HepG2 (cell line): Measurements from ENCODE around the gene SLC39A10. TPM values are rescaled to one million over a fixed set of nuclear protein-coding genes. Genes with fewer than 3 reads are reported as not detected.

Experiments
- ATAC-seq: fragments of 200-7000 bp; cut with Tn5 transposase; 3 replicates; pipeline ENCODE4 v1.9.1; 2020; ENCODE audit warnings: mild to moderate bottlenecking, moderate library complexity
- BruUV-seq: library from RNA; stranded (reverse); fragments of 400-500 nt; replicated peaks from 2 replicates; lab custom pipeline; 2021; lab: Mats Ljungman, UMichigan
- CTCF ChIA-PET: fragments of 300-600 bp; formaldehyde crosslinking; extraction: SDS; loops from one replicate; lab custom pipeline; 2021; ENCODE audit warnings: low total read pairs, inconsistent platforms, low intra/inter-chr PET ratio; lab: Yijun Ruan, JAX
- POLR2A ChIA-PET: fragments of 350-600 bp; sonication (Branson Sonifier 250); formaldehyde crosslinking; loops from one replicate; lab custom pipeline; 2020; ENCODE audit warnings: antibody characterized with exemption, inconsistent platforms; lab: Yijun Ruan, JAX
- DNase-seq: peaks from one replicate; pipeline ENCODE4 v3.0.0-alpha.2; 2015; ENCODE audit warnings: low spot score
- FAIRE-seq: peaks from 3 replicates; lab custom pipeline; 2011; peaks lifted over from hg19 to GRCh38; lab: Jason Lieb, UNC
- H2AFZ ChIP-seq: one replicate; pipeline ENCODE4 v1.6.1; 2011; ENCODE audit warnings: low read length, inconsistent platforms
- H3K27ac ChIP-seq: fragments of 300-600 bp; 3 replicates; pipeline ENCODE4 v1.8.0; 2011; ENCODE audit warnings: mixed run types, mild to moderate bottlenecking, mixed read lengths, low read length, inconsistent platforms; ENCODE audit not compliant: insufficient read depth; ENCODE audit errors: extremely low read length
- H3K27me3 ChIP-seq, 2 experiments: fragments of 200-600 bp in 1 of 2; 2 replicates in 1 of 2; 3 replicates in 1 of 2; pipeline versions ENCODE4 v1.6.0 to v1.8.0; 2011; ENCODE audit warnings: low read length in 2 of 2, mild to moderate bottlenecking in 2 of 2, moderate library complexity in 2 of 2, inconsistent platforms in 1 of 2; ENCODE audit not compliant: insufficient read depth in 2 of 2, control insufficient read depth in 1 of 2
- H3K36me3 ChIP-seq, 2 experiments: fragments of 200-600 bp in 1 of 2; replicated peaks in 1 of 2; 2 replicates in 1 of 2; 3 replicates in 1 of 2; pipeline versions ENCODE4 v1.5.1 to v1.8.0; 2011; ENCODE audit warnings: low read length in 2 of 2, inconsistent platforms in 1 of 2; ENCODE audit not compliant: insufficient read depth in 2 of 2, control insufficient read depth in 1 of 2
- H3K4me1 ChIP-seq: 2 replicates; pipeline ENCODE4 v1.5.1; 2012; ENCODE audit warnings: low read length, inconsistent platforms; ENCODE audit not compliant: insufficient read depth
- H3K4me2 ChIP-seq: 2 replicates; pipeline ENCODE4 v1.6.0; 2011; ENCODE audit warnings: low read depth, low read length, inconsistent platforms
- H3K4me3 ChIP-seq, 3 experiments: fragments of 200-600 bp in 1 of 3; sonication (generic), shearing (Covaris generic) in 1 of 3; replicated peaks in 1 of 3; 2 replicates each; pipeline ENCODE4 v1.5.1; 2011 to 2016; ENCODE audit warnings: low read length in 3 of 3, inconsistent platforms in 2 of 3, low read depth in 2 of 3, mild to moderate bottlenecking in 2 of 3, control low read depth in 1 of 3, mixed read lengths in 1 of 3; ENCODE audit not compliant: insufficient read depth in 1 of 3
- H3K79me2 ChIP-seq: one replicate; pipeline ENCODE4 v1.6.1; 2011; ENCODE audit warnings: low read length, inconsistent platforms; ENCODE audit not compliant: insufficient read depth
- H3K9ac ChIP-seq: 2 replicates; pipeline ENCODE4 v1.6.0; 2011; ENCODE audit warnings: mild to moderate bottlenecking, low read depth, low read length, inconsistent platforms; ENCODE audit not compliant: insufficient read depth
- H3K9me3 ChIP-seq: 2 replicates; pipeline ENCODE4 v1.5.1; 2012; ENCODE audit warnings: mild to moderate bottlenecking, low read length
- H4K20me1 ChIP-seq: 2 replicates; pipeline ENCODE4 v1.6.0; 2011; ENCODE audit warnings: inconsistent platforms, mild to moderate bottlenecking, low read length, moderate library complexity; ENCODE audit not compliant: insufficient read depth
- FIP1L1 ChIP-seq: fragments of 200-400 bp; formaldehyde crosslinking; IDR thresholded peaks from 2 replicates; pipeline ENCODE4 v1.6.1; 2018; ENCODE audit warnings: low read depth, mild to moderate bottlenecking, low read length, moderate library complexity, borderline replicate concordance; ENCODE audit not compliant: insufficient read depth
- KLF11 ChIP-seq: IDR thresholded peaks from 2 replicates; pipeline ENCODE4 v1.6.1; 2016; ENCODE audit warnings: missing compliant biosample characterization
- MED1 ChIP-seq: sonication (generic); formaldehyde crosslinking; IDR thresholded peaks from 2 replicates; pipeline ENCODE4 v1.4.0; 2020; ENCODE audit warnings: missing genetic modification reagents
- YY1 ChIP-seq: IDR thresholded peaks from 2 replicates; pipeline ENCODE4 v1.6.1; 2011; ENCODE audit warnings: low read length, low read depth, moderate library complexity, mild to moderate bottlenecking; ENCODE audit not compliant: insufficient read depth, insufficient replicate concordance
- ZNF546 ChIP-seq: sonication (generic); formaldehyde crosslinking; conservative IDR thresholded peaks from 2 replicates; pipeline ENCODE4 v1.8.1; 2023; ENCODE audit warnings: mild to moderate bottlenecking, missing genetic modification reagents
- ZNF616 ChIP-seq: sonication (generic); formaldehyde crosslinking; IDR thresholded peaks from 2 replicates; pipeline ENCODE4 v1.5.0; 2020; ENCODE audit warnings: low read depth, mild to moderate bottlenecking, missing genetic modification reagents
- WGBS: methylation state at CpG from one replicate; pipeline ENCODE4 v1.1.6; 2017; ENCODE audit warnings: low lambda C conversion rate; 5-methylcytosine and 5-hydroxymethylcytosine counted together
- in situ Hi-C: cut with HindIII; loops from 2 replicates; pipeline ENCODE4 v1.10.0; 2017; ENCODE audit warnings: low pct_unique_long_range_greater_than_20kb; ENCODE audit not compliant: extremely low pct_ligation_motif_present
- intact Hi-C: fragments of 100-400 bp; cut with micrococcal nuclease; formaldehyde crosslinking; loops from one replicate; pipeline ENCODE4 v1.10.0; 2022; ENCODE audit not compliant: unreplicated experiment
- polyA plus RNA-seq, 8 experiments: library from polyadenylated mRNA; depleted of rRNA in 3 of 8; stranded (reverse) in 7 of 8; unstranded in 1 of 8; fragments of >200 nt; fragmentation: Illumina TruSeq in 4 of 8; extraction: Trizol in 4 of 8; gene quantifications; 2 replicates each; pipeline versions ENCODE4 v1.2.1 to v1.2.3, GENCODE V29; 2011 to 2016; ENCODE audit warnings: low read depth in 4 of 8, missing spikeins in 1 of 8, mixed read lengths in 1 of 8; ENCODE audit not compliant: insufficient read depth in 1 of 8
- total RNA-seq, 5 experiments: library from RNA; depleted of rRNA; stranded (reverse); fragments of >200 nt; fragmentation: Illumina TruSeq; extraction: Trizol; gene quantifications; 2 replicates each; pipeline ENCODE4 v1.2.3, GENCODE V29; 2016; ENCODE audit warnings: low read depth in 1 of 5
- TF ChIP-seq, protein P1 (sequence below): sonication (generic); formaldehyde crosslinking; IDR thresholded peaks from 2 replicates; pipeline ENCODE4 v1.4.0; 2020; ENCODE audit warnings: mild to moderate bottlenecking, missing genetic modification reagents, borderline replicate concordance
- TF ChIP-seq, protein P2 (sequence below): sonication (generic); formaldehyde crosslinking; IDR thresholded peaks from 2 replicates; pipeline ENCODE4 v1.8.1; 2023; ENCODE audit warnings: mild to moderate bottlenecking, missing genetic modification reagents, borderline replicate concordance
- TF ChIP-seq, protein P3 (sequence below): sonication (generic); formaldehyde crosslinking; IDR thresholded peaks from 2 replicates; pipeline ENCODE4 v1.4.0; 2020; ENCODE audit warnings: mild to moderate bottlenecking, missing genetic modification reagents
- TF ChIP-seq, protein P4 (sequence below), 2 experiments: fragments of 450-650 bp in 1 of 2; sonication (generic) in 1 of 2; formaldehyde crosslinking; IDR thresholded peaks; 2 replicates each; pipeline versions ENCODE4 v1.5.0 to v1.8.0; 2020 to 2022; ENCODE audit warnings: mild to moderate bottlenecking in 1 of 2, missing genetic modification reagents in 1 of 2

Gene SLC39A10
- total and polyA plus RNA-seq, 2 of the 13 experiments (the other 11 are each of a cell fraction or from before 2014, with no cell fraction given) = 13.2 to 21.0 TPM

DNA sequence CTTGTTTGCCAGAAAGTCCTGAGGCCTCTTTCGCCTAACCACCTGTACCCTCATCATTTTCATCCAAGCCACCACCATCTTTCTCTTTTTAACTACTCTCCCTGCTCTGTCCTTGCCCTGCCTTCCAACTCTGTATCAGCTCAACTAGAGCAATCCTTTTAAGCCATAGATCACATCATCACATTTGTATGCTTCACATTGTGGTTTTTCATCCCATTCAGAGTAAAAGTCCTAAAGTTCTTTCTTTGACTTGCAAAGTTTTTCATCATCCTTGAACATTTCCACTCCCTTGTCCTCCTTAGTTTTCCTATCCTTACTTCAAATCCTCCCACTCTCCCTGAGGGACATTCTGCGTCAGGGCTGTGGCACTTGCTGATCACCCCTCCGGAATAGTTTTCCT, 73.9 kb downstream of the SLC39A10 start:
- CTCF ChIA-PET = no interaction called here
- Histone ChIP-seq H2AFZ (no peak overlapping the region), H3K79me2 (no peaks in the 10 kb centered on the region), H3K4me2 (no peak overlapping the region), H4K20me1 (no peaks in the 10 kb centered on the region), H3K27ac (no peak overlapping the region)
- in situ Hi-C loops = no loop called here
- DNase-seq = no peak
- ATAC-seq = no peak
- POLR2A ChIA-PET = no interaction called here
- TF ChIP-seq MED1 (CRISPR knock-in tag) = no peak
- TF ChIP-seq, protein P1, sequence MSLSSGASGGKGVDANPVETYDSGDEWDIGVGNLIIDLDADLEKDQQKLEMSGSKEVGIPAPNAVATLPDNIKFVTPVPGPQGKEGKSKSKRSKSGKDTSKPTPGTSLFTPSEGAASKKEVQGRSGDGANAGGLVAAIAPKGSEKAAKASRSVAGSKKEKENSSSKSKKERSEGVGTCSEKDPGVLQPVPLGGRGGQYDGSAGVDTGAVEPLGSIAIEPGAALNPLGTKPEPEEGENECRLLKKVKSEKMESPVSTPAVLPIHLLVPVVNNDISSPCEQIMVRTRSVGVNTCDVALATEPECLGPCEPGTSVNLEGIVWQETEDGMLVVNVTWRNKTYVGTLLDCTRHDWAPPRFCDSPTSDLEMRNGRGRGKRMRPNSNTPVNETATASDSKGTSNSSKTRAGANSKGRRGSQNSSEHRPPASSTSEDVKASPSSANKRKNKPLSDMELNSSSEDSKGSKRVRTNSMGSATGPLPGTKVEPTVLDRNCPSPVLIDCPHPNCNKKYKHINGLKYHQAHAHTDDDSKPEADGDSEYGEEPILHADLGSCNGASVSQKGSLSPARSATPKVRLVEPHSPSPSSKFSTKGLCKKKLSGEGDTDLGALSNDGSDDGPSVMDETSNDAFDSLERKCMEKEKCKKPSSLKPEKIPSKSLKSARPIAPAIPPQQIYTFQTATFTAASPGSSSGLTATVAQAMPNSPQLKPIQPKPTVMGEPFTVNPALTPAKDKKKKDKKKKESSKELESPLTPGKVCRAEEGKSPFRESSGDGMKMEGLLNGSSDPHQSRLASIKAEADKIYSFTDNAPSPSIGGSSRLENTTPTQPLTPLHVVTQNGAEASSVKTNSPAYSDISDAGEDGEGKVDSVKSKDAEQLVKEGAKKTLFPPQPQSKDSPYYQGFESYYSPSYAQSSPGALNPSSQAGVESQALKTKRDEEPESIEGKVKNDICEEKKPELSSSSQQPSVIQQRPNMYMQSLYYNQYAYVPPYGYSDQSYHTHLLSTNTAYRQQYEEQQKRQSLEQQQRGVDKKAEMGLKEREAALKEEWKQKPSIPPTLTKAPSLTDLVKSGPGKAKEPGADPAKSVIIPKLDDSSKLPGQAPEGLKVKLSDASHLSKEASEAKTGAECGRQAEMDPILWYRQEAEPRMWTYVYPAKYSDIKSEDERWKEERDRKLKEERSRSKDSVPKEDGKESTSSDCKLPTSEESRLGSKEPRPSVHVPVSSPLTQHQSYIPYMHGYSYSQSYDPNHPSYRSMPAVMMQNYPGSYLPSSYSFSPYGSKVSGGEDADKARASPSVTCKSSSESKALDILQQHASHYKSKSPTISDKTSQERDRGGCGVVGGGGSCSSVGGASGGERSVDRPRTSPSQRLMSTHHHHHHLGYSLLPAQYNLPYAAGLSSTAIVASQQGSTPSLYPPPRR = no peak
- TF ChIP-seq FIP1L1 = no peak
- TF ChIP-seq, protein P2, sequence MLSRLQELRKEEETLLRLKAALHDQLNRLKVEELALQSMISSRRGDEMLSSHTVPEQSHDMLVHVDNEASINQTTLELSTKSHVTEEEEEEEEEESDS (CRISPR knock-in tag) = no peak
- TF ChIP-seq KLF11 (CRISPR knock-in tag) = no peak
- no peak for TF ChIP-seq YY1
- no peak for TF ChIP-seq ZNF616
- TF ChIP-seq ZNF546 = no peak
- TF ChIP-seq, protein P3, sequence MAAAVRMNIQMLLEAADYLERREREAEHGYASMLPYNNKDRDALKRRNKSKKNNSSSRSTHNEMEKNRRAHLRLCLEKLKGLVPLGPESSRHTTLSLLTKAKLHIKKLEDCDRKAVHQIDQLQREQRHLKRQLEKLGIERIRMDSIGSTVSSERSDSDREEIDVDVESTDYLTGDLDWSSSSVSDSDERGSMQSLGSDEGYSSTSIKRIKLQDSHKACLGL (CRISPR knock-in tag) = no peak
- TF ChIP-seq, protein P4, sequence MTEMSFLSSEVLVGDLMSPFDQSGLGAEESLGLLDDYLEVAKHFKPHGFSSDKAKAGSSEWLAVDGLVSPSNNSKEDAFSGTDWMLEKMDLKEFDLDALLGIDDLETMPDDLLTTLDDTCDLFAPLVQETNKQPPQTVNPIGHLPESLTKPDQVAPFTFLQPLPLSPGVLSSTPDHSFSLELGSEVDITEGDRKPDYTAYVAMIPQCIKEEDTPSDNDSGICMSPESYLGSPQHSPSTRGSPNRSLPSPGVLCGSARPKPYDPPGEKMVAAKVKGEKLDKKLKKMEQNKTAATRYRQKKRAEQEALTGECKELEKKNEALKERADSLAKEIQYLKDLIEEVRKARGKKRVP (CRISPR knock-in tag; IDR thresholded peaks at IDR 0.05) = no peak
- TF ChIP-seq, all 625 proteins: peak for 0
- H3K4me3 ChIP-seq = no peak overlapping the region
- H3K9ac ChIP-seq = no peak overlapping the region
- intact Hi-C loops = no loop called here
- 97% methylated on average over 3 of the region's 3 CpGs for WGBS
- peaks cover under 1 to 8% of the 10 kb centered on the region in 2 experiments; a peak in 3 of 5 replicates for H3K36me3 ChIP-seq
- no peaks in the 10 kb centered on the region for H3K9me3 ChIP-seq
- FAIRE-seq = no peak
- no peaks in the 10 kb centered on the region for H3K4me1 ChIP-seq
- no peaks in the 10 kb centered on the region for H3K27me3 ChIP-seq
- no TSS peak for BruUV-seq
